Stimulated activated CD8-positive, alpha-beta memory T cell treated with anti-CD3 and anti-CD28 coated beads, Interleukin-4, amount 100 ng/mL, for 4 hours (primary cell): ENCODE data around the gene UCHL5.
"Not testable (repeated sequence)": the region's sequence is repeated elsewhere in the genome, so short reads cannot be mapped to it uniquely, and the experiment has no call there.

ENCODE experiments used
- DNase-seq, 2 donors: peaks; one replicate each; pipeline ENCODE4 v3.0.0-alpha.2; 2020; ENCODE audit warnings: low read depth in 2 of 2, low spot score in 1 of 2

UCHL5 gene

GRCh38 chr1:193013005-193013404, 46.2 kb downstream of the UCHL5 start:
- DNase-seq = no peak

- DNase-seq = no peak
Measured at GRCh38 chr1:193011406-193011805, 47.8 kb downstream of the UCHL5 start.

- no peak for DNase-seq
Measured at GRCh38 chr1:193009501-193009900, 49.7 kb downstream of the UCHL5 start.

GRCh38 chr1:193005785-193006184, 53.4 kb downstream of the UCHL5 start:
- no peak for DNase-seq

- DNase-seq = no peak
Measured at GRCh38 chr1:192998536-192998935, 60.6 kb downstream of the UCHL5 start.

GRCh38 chr1:192994141-192994540, 65.0 kb downstream of the UCHL5 start:
- no peak for DNase-seq

GRCh38 chr1:192993426-192994085, 65.6 kb downstream of the UCHL5 start:
- DNase-seq = no peak

GRCh38 chr1:192986748-192987334, 72.3 kb downstream of the UCHL5 start:
- not testable (repeated sequence) for DNase-seq

GRCh38 chr1:192986110-192986747, 72.9 kb downstream of the UCHL5 start:
- no peak for DNase-seq

GRCh38 chr1:192984080-192984479, 75.1 kb downstream of the UCHL5 start:
- DNase-seq = no peak

GRCh38 chr1:192983349-192983980, 75.7 kb downstream of the UCHL5 start:
- no peak for DNase-seq

GRCh38 chr1:192980856-192981255, 78.3 kb downstream of the UCHL5 start:
- no peak for DNase-seq

- not testable (repeated sequence) for DNase-seq
Measured at GRCh38 chr1:192980334-192980733, 78.8 kb downstream of the UCHL5 start.

GRCh38 chr1:192979542-192979941, 79.6 kb downstream of the UCHL5 start:
- no peak for DNase-seq

GRCh38 chr1:192978195-192978710, 80.9 kb downstream of the UCHL5 start:
- DNase-seq = no peak

GRCh38 chr1:192977089-192977706, 82.0 kb downstream of the UCHL5 start:
- DNase-seq = no peak

GRCh38 chr1:192976576-192976975, 82.6 kb downstream of the UCHL5 start:
- no peak for DNase-seq

GRCh38 chr1:192974701-192975100, 84.5 kb downstream of the UCHL5 start:
- DNase-seq = no peak

GRCh38 chr1:192973988-192974387, 85.2 kb downstream of the UCHL5 start:
- no peak for DNase-seq

- DNase-seq = no peak
Measured at GRCh38 chr1:192973202-192973601, 86.0 kb downstream of the UCHL5 start.

GRCh38 chr1:192969091-192969490, 90.1 kb downstream of the UCHL5 start:
- no peak for DNase-seq
